ENCODE results near the gene ZNF212. TPM values are rescaled to one million over a fixed set of nuclear protein-coding genes. Genes with fewer than 3 reads are reported as not detected.
"Not testable (repeated sequence)": the region's sequence is repeated elsewhere in the genome, so short reads cannot be mapped to it uniquely, and the experiment has no call there.

ZNF212 gene
- total RNA-seq, 4 donors from 2014 or later: 3.7 to 7.5 (median 4.7) TPM

DNA sequence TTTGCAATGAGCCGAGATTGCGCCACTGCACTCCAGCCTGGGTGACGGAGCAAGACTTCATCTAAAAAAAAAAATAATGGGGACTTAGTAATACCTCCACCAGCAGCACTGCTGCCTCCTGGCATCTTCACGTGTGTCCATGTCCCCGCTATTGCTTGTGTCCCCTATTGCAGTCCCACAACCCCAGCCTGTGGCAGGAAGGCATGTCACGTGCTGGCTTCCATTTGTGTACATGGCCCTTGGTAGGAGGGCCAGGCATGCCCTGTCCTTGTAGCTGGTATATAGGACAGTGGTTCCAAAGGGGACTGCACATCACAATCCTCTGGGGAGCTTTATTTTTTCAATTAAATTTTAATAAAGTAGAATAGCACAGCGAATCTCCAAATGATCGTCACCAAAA lies 28.3 kb downstream of the ZNF212 start:
- in situ Hi-C loops (cut with MboI; ENCODE audit: low sequenced_read_pairs in 4 of 4): loop anchor here in 1 of 4 donors (25.0 kb wide), 1 partner anchor 220 kb away; the partner anchor contains the start of gene ZNF746
- no peak overlapping the region for H3K4me3 ChIP-seq
- ATAC-seq (no peak), DNase-seq (no peak)
- TF ChIP-seq POLR2A (IDR thresholded peaks at IDR 0.05): no peak
- TF ChIP-seq, protein P1, sequence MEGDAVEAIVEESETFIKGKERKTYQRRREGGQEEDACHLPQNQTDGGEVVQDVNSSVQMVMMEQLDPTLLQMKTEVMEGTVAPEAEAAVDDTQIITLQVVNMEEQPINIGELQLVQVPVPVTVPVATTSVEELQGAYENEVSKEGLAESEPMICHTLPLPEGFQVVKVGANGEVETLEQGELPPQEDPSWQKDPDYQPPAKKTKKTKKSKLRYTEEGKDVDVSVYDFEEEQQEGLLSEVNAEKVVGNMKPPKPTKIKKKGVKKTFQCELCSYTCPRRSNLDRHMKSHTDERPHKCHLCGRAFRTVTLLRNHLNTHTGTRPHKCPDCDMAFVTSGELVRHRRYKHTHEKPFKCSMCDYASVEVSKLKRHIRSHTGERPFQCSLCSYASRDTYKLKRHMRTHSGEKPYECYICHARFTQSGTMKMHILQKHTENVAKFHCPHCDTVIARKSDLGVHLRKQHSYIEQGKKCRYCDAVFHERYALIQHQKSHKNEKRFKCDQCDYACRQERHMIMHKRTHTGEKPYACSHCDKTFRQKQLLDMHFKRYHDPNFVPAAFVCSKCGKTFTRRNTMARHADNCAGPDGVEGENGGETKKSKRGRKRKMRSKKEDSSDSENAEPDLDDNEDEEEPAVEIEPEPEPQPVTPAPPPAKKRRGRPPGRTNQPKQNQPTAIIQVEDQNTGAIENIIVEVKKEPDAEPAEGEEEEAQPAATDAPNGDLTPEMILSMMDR (IDR thresholded peaks at IDR 0.05 in 4 of 5, conservative IDR thresholded peaks at IDR 0.05 in 1 of 5): no peak
- H3K27me3 ChIP-seq: no peaks in the 10 kb centered on the region
- intact Hi-C loops (cut with DNase I; ENCODE audit: low total_unique reads): no loop called here
- no peak overlapping the region for H3K27ac ChIP-seq
- H3K9me3 ChIP-seq: no peaks in the 10 kb centered on the region
- peaks cover 3 to 12% of the 10 kb centered on the region in 2 donors for H3K4me1 ChIP-seq
- peaks cover 0 to 47% of the 10 kb centered on the region in 2 donors for H3K36me3 ChIP-seq

GRCh38 chr7:149274424-149274823 lies 35.0 kb downstream of the ZNF212 start:
- DNase-seq; intact Hi-C loops (cut with DNase I; ENCODE audit: low total_unique reads); H3K27ac ChIP-seq; ATAC-seq; H3K4me1 ChIP-seq; H3K9me3 ChIP-seq; H3K4me3 ChIP-seq; H3K27me3 ChIP-seq: not testable (repeated sequence)
- peaks cover 0 to 74% of the 10 kb centered on the region in 2 donors for H3K36me3 ChIP-seq
- in situ Hi-C loops (cut with MboI; ENCODE audit: low sequenced_read_pairs in 4 of 4): loop anchor here in 1 of 4 donors (25.0 kb wide), 1 partner anchor 213 kb away; the partner anchor contains the start of gene ZNF746

- no peaks in the 10 kb centered on the region for H3K27me3 ChIP-seq
- intact Hi-C loops (cut with DNase I; ENCODE audit: low total_unique reads) (no loop called here), in situ Hi-C loops (cut with MboI; ENCODE audit: low sequenced_read_pairs in 4 of 4) (no loop called here)
- no peaks in the 10 kb centered on the region for H3K4me1 ChIP-seq
- no peak for ATAC-seq
- no peak overlapping the region for H3K27ac ChIP-seq
- H3K9me3 ChIP-seq: no peaks in the 10 kb centered on the region
- TF ChIP-seq, protein P1 (IDR thresholded peaks at IDR 0.05 in 4 of 5, conservative IDR thresholded peaks at IDR 0.05 in 1 of 5): no peak
- no peak for TF ChIP-seq POLR2A (IDR thresholded peaks at IDR 0.05)
- peaks cover 0 to 65% of the 10 kb centered on the region in 2 donors for H3K36me3 ChIP-seq
- no peak overlapping the region for H3K4me3 ChIP-seq
- no peak for DNase-seq
Observed at GRCh38 chr7:149277871-149278270, 38.4 kb downstream of the ZNF212 start.

GRCh38 chr7:149278396-149278795 lies 38.9 kb downstream of the ZNF212 start:
- H3K27me3 ChIP-seq: no peaks in the 10 kb centered on the region
- intact Hi-C loops (cut with DNase I; ENCODE audit: low total_unique reads): no loop called here
- peaks cover 0 to 60% of the 10 kb centered on the region in 2 donors for H3K36me3 ChIP-seq
- DNase-seq: no peak
- no peak for ATAC-seq
- in situ Hi-C loops (cut with MboI; ENCODE audit: low sequenced_read_pairs in 4 of 4): no loop called here
- H3K4me3 ChIP-seq: no peak overlapping the region
- no peaks in the 10 kb centered on the region for H3K9me3 ChIP-seq
- H3K27ac ChIP-seq: no peak overlapping the region
- TF ChIP-seq POLR2A (IDR thresholded peaks at IDR 0.05): no peak
- TF ChIP-seq, protein P1 (IDR thresholded peaks at IDR 0.05 in 4 of 5, conservative IDR thresholded peaks at IDR 0.05 in 1 of 5): no peak
- H3K4me1 ChIP-seq: no peaks in the 10 kb centered on the region

DNA sequence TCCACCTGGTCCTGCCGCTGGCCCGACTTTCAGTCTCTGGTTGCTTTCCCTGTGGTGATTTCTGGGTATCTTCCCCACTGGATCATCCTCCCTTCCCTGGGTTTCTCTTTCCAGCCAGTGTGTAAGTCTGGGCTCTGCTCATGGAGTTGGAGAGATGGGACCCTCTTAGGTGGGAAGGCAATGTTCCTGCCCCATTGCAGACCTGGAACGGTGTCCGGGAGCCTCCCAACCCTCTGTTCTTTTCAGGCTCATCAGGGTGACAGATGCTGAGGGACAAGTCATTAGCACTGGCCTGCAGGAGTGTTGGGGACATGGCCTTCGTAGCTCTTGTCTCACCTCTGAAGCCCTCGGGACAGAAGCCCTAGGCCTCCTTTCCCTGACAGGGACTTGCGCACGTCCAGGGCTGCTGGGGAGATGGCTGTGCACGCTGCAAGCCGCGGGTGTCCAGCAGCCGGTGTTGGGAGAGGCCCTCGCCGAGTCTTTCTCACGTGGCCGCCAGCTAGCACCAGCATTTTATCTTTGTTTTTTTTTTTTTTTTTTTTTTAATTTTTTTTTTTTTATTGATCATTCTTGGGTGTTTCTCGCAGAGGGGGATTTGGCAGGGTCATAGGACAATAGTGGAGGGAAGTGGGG lies 39.8 kb downstream of the ZNF212 start:
- H3K27me3 ChIP-seq: no peaks in the 10 kb centered on the region
- in situ Hi-C loops (cut with MboI; ENCODE audit: low sequenced_read_pairs in 4 of 4): no loop called here
- no peak overlapping the region for H3K4me3 ChIP-seq
- TF ChIP-seq POLR2A (IDR thresholded peaks at IDR 0.05): no peak
- TF ChIP-seq, protein P1 (IDR thresholded peaks at IDR 0.05 in 4 of 5, conservative IDR thresholded peaks at IDR 0.05 in 1 of 5): no peak
- no peaks in the 10 kb centered on the region for H3K4me1 ChIP-seq
- DNase-seq (no peak), ATAC-seq (no peak)
- peaks cover 0 to 52% of the 10 kb centered on the region in 2 donors for H3K36me3 ChIP-seq
- no peaks in the 10 kb centered on the region for H3K9me3 ChIP-seq
- H3K27ac ChIP-seq: no peak overlapping the region
- intact Hi-C loops (cut with DNase I; ENCODE audit: low total_unique reads): no loop called here

Data from gastrocnemius medialis (tissue), 4 donors.